ENCODE results near the gene SRD5A2. TPM values are rescaled to one million over a fixed set of nuclear protein-coding genes. Genes with fewer than 3 reads are reported as not detected.
A peak's percentile ranks its signal among the peaks of the same experiment; 100 is the strongest.

SRD5A2 gene
- total RNA-seq (ENCODE audit: unreplicated experiment), result not detected
- long read RNA-seq, result 0 reads

GRCh38 chr2:31580321-31581117 is at the start of gene SRD5A2:
Gene SRD5A2 (minus strand): TSS chr2:31580938. CDS start chr2:31580900, 38 bp downstream.
- peak; percentile 40 for DNase-seq
- peak within 1 kb of the TSS; percentile 84 for H3K4me3 Mint-ChIP-seq (ENCODE audit: unreplicated experiment)

GRCh38 chr2:31606509-31606908 is 25.8 kb upstream of the SRD5A2 start:
- no peak for DNase-seq
- Mint-ChIP-seq H3K27me3 (ENCODE audit: unreplicated experiment) (no peaks in the 10 kb centered on the region), H3K4me1 (ENCODE audit: low read depth, unreplicated experiment) (no peaks in the 10 kb centered on the region), H3K4me3 (ENCODE audit: unreplicated experiment) (no peak overlapping the region), H3K9me3 (ENCODE audit: unreplicated experiment) (no peaks in the 10 kb centered on the region), H3K27ac (ENCODE audit: unreplicated experiment) (no peak overlapping the region), H3K36me3 (ENCODE audit: unreplicated experiment) (no peaks in the 10 kb centered on the region)
- no peak for TF ChIP-seq CTCF (IDR thresholded peaks at IDR 0.05; ENCODE audit: partially characterized antibody, unreplicated experiment)

More at GRCh38 chr2:31580321-31581117, at the start of gene SRD5A2:
- no peak for TF ChIP-seq CTCF (IDR thresholded peaks at IDR 0.05; ENCODE audit: partially characterized antibody, unreplicated experiment)
- Mint-ChIP-seq H3K36me3 (ENCODE audit: unreplicated experiment) (peaks cover 11% of the 10 kb centered on the region), H3K27me3 (ENCODE audit: unreplicated experiment) (peaks cover 16% of the 10 kb centered on the region), H3K27ac (ENCODE audit: unreplicated experiment) (no peak within 1 kb of the TSS), H3K4me1 (ENCODE audit: low read depth, unreplicated experiment) (no peaks in the 10 kb centered on the region), H3K9me3 (ENCODE audit: unreplicated experiment) (peaks cover 3% of the 10 kb centered on the region)

- Mint-ChIP-seq H3K36me3 (ENCODE audit: unreplicated experiment) (no peaks in the 10 kb centered on the region), H3K4me3 (ENCODE audit: unreplicated experiment) (no peak overlapping the region), H3K9me3 (ENCODE audit: unreplicated experiment) (no peaks in the 10 kb centered on the region), H3K4me1 (ENCODE audit: low read depth, unreplicated experiment) (no peaks in the 10 kb centered on the region), H3K27ac (ENCODE audit: unreplicated experiment) (no peak overlapping the region), H3K27me3 (ENCODE audit: unreplicated experiment) (peaks cover 2% of the 10 kb centered on the region)
- no peak for DNase-seq
- no peak for TF ChIP-seq CTCF (IDR thresholded peaks at IDR 0.05; ENCODE audit: partially characterized antibody, unreplicated experiment)
Observed at GRCh38 chr2:31598694-31599093, 18.0 kb upstream of the SRD5A2 start.

- peaks cover 7% of the 10 kb centered on the region for H3K36me3 Mint-ChIP-seq (ENCODE audit: unreplicated experiment)
- DNase-seq, result no peak
- TF ChIP-seq CTCF (IDR thresholded peaks at IDR 0.05; ENCODE audit: partially characterized antibody, unreplicated experiment), result no peak
- peaks cover 10% of the 10 kb centered on the region for H3K27me3 Mint-ChIP-seq (ENCODE audit: unreplicated experiment)
- no peak overlapping the region for H3K27ac Mint-ChIP-seq (ENCODE audit: unreplicated experiment)
- H3K9me3 Mint-ChIP-seq (ENCODE audit: unreplicated experiment), result peaks cover 4% of the 10 kb centered on the region
- H3K4me1 Mint-ChIP-seq (ENCODE audit: low read depth, unreplicated experiment), result no peaks in the 10 kb centered on the region
- no peak overlapping the region for H3K4me3 Mint-ChIP-seq (ENCODE audit: unreplicated experiment)
Observed at GRCh38 chr2:31586230-31586629, 5.5 kb upstream of the SRD5A2 start.

- peak overlapping the region; percentile 43 for H3K4me3 Mint-ChIP-seq (ENCODE audit: unreplicated experiment)
- H3K36me3 Mint-ChIP-seq (ENCODE audit: unreplicated experiment), result peaks cover 11% of the 10 kb centered on the region
- peaks cover 16% of the 10 kb centered on the region for H3K27me3 Mint-ChIP-seq (ENCODE audit: unreplicated experiment)
- peaks cover 3% of the 10 kb centered on the region for H3K9me3 Mint-ChIP-seq (ENCODE audit: unreplicated experiment)
- DNase-seq, result no peak
- TF ChIP-seq CTCF (IDR thresholded peaks at IDR 0.05; ENCODE audit: partially characterized antibody, unreplicated experiment), result no peak
- no peaks in the 10 kb centered on the region for H3K4me1 Mint-ChIP-seq (ENCODE audit: low read depth, unreplicated experiment)
- H3K27ac Mint-ChIP-seq (ENCODE audit: unreplicated experiment), result no peak overlapping the region
Observed at GRCh38 chr2:31581124-31581795, 522 bp upstream of the SRD5A2 start.

All from glutamatergic neuron (in vitro differentiated cells).